Right lobe of liver (tissue), 4 donors: Measurements from ENCODE around the gene PCNX1.

Source experiments
- POLR2A ChIP-seq: fragments of 450-650 bp; IDR thresholded peaks from one replicate; pipeline ENCODE4 v1.6.1; 2017; ENCODE audit warnings: antibody characterized with exemption, mild to moderate bottlenecking
- TF ChIP-seq, protein P1 (sequence below), 4 donors: fragments of 200-600 bp in 3 of 4; fragments of 450-650 bp in 1 of 4; IDR thresholded peaks; one replicate each; pipeline versions ENCODE4 v1.5.1 to v1.8.0; 2016 to 2022; ENCODE audit warnings: antibody characterized with exemption in 4 of 4, mild to moderate bottlenecking in 2 of 4
- donor health status: DM: no; HTN: no; CAD: no.
- donor health status: DM: no; HTN: no; CAD: no.
- donor health status: DM: no; HTN: yes; CAD: no.

DNA sequence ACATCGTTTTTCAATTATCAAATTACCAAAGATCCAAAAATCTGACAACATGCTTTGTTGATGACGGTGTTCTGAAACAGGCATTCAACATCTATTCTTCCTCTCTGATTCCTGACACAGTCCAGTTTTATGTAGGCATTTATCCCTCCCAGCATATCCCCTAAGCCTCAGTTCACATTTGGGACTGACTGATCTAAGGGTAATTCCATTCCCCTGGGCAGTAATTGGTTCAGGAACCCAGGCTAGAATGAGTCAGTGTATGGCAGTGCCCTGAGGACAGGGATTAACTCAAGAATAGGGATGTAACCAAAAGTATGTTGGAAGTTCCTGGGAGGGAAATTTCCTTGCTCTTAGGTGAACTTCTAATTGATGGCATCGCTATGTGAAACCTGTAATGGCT lies 10.3 kb upstream of the PCNX1 start:
- TF ChIP-seq, protein P1, sequence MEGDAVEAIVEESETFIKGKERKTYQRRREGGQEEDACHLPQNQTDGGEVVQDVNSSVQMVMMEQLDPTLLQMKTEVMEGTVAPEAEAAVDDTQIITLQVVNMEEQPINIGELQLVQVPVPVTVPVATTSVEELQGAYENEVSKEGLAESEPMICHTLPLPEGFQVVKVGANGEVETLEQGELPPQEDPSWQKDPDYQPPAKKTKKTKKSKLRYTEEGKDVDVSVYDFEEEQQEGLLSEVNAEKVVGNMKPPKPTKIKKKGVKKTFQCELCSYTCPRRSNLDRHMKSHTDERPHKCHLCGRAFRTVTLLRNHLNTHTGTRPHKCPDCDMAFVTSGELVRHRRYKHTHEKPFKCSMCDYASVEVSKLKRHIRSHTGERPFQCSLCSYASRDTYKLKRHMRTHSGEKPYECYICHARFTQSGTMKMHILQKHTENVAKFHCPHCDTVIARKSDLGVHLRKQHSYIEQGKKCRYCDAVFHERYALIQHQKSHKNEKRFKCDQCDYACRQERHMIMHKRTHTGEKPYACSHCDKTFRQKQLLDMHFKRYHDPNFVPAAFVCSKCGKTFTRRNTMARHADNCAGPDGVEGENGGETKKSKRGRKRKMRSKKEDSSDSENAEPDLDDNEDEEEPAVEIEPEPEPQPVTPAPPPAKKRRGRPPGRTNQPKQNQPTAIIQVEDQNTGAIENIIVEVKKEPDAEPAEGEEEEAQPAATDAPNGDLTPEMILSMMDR (IDR thresholded peaks at IDR 0.05), result no peak
- no peak for TF ChIP-seq POLR2A
